HepG2 (cell line): ENCODE results near the gene ID3. TPM values are rescaled to one million over a fixed set of nuclear protein-coding genes. Genes with fewer than 3 reads are reported as not detected.
A peak's percentile ranks its signal among the peaks of the same experiment; 100 is the strongest.

Experiments used
- ARID4A ChIP-seq: sonication (generic); formaldehyde crosslinking; IDR thresholded peaks from 2 replicates; pipeline ENCODE4 v1.5.0; 2020; ENCODE audit warnings: mild to moderate bottlenecking, missing genetic modification reagents, borderline replicate concordance
- ATF7-NPFF ChIP-seq: sonication (generic); formaldehyde crosslinking; IDR thresholded peaks from 2 replicates; pipeline ENCODE4 v1.8.1; 2023; ENCODE audit warnings: mild to moderate bottlenecking, low read depth, missing genetic modification reagents, moderate library complexity
- BCL3 ChIP-seq: sonication (generic); formaldehyde crosslinking; IDR thresholded peaks from 2 replicates; pipeline ENCODE4 v1.5.1; 2020; ENCODE audit warnings: mild to moderate bottlenecking, missing genetic modification reagents, moderate library complexity
- BHLHE40 ChIP-seq: IDR thresholded peaks from 2 replicates; pipeline ENCODE4 v1.6.1; 2011; ENCODE audit warnings: low read length, improper control_type of control experiment
- FOXO1 ChIP-seq: sonication (generic); formaldehyde crosslinking; IDR thresholded peaks from 2 replicates; pipeline ENCODE4 v1.4.0; 2020; ENCODE audit warnings: missing genetic modification reagents
- HNF1B ChIP-seq: sonication (generic); formaldehyde crosslinking; IDR thresholded peaks from 2 replicates; pipeline ENCODE4 v1.5.1; 2020; ENCODE audit warnings: mild to moderate bottlenecking, moderate library complexity, missing genetic modification reagents
- MIXL1 ChIP-seq: IDR thresholded peaks from 2 replicates; pipeline ENCODE4 v1.6.1; 2016
- PBX3 ChIP-seq: sonication (generic); formaldehyde crosslinking; IDR thresholded peaks from 2 replicates; pipeline ENCODE4 v1.8.1; 2023; ENCODE audit warnings: missing genetic modification reagents, inconsistent platforms, borderline replicate concordance
- RBM39 ChIP-seq: fragments of 200-400 bp; formaldehyde crosslinking; IDR thresholded peaks from one replicate; pipeline ENCODE4 v1.6.1; 2018; ENCODE audit warnings: antibody characterized with exemption, mild to moderate bottlenecking, low read depth, low read length; ENCODE audit not compliant: poor library complexity, severe bottlenecking
- RERE ChIP-seq: IDR thresholded peaks from 2 replicates; pipeline ENCODE4 v1.6.1; 2016; ENCODE audit warnings: low read depth, missing genetic modification reagents, missing compliant biosample characterization
- YEATS2 ChIP-seq: sonication (generic); formaldehyde crosslinking; IDR thresholded peaks from 2 replicates; pipeline ENCODE4 v1.4.0; 2020; ENCODE audit warnings: missing genetic modification reagents, borderline replicate concordance
- ZKSCAN8 ChIP-seq: IDR thresholded peaks from 2 replicates; pipeline ENCODE4 v1.6.1; 2016; ENCODE audit warnings: borderline replicate concordance, missing genetic modification reagents, missing compliant biosample characterization
- ZNF234 ChIP-seq: sonication (generic); formaldehyde crosslinking; conservative IDR thresholded peaks from 2 replicates; pipeline ENCODE4 v1.5.1; 2020; ENCODE audit warnings: mild to moderate bottlenecking, missing genetic modification reagents
- ZNF780A ChIP-seq: sonication (generic); formaldehyde crosslinking; IDR thresholded peaks from 2 replicates; pipeline ENCODE4 v1.8.0; 2022; ENCODE audit warnings: mild to moderate bottlenecking, missing genetic modification reagents, moderate library complexity
- polyA plus RNA-seq, 8 experiments: library from polyadenylated mRNA; depleted of rRNA in 3 of 8; stranded (reverse) in 7 of 8; unstranded in 1 of 8; fragments of >200 nt; fragmentation: Illumina TruSeq in 4 of 8; extraction: Trizol in 4 of 8; gene quantifications; 2 replicates each; pipeline versions ENCODE4 v1.2.1 to v1.2.3, GENCODE V29; 2011 to 2016; ENCODE audit warnings: low read depth in 4 of 8, missing spikeins in 1 of 8, mixed read lengths in 1 of 8; ENCODE audit not compliant: insufficient read depth in 1 of 8
- total RNA-seq, 5 experiments: library from RNA; depleted of rRNA; stranded (reverse); fragments of >200 nt; fragmentation: Illumina TruSeq; extraction: Trizol; gene quantifications; 2 replicates each; pipeline ENCODE4 v1.2.3, GENCODE V29; 2016; ENCODE audit warnings: low read depth in 1 of 5

Gene ID3
- total and polyA plus RNA-seq, 2 of the 13 experiments (the other 11 are each of a cell fraction or from before 2014, with no cell fraction given), result 64.8 to 115 TPM

- TF ChIP-seq BCL3 (CRISPR knock-in tag) (peak; percentile 58; the same call in 1 of the 2 replicates), FOXO1 (CRISPR knock-in tag) (peak; percentile 45; the same call in 1 of the 2 replicates), BHLHE40 (no peak), ARID4A (CRISPR knock-in tag) (peak; percentile 44; the same call in 1 of the 2 replicates), ZKSCAN8 (no peak), MIXL1 (CRISPR knock-in tag) (0 out of 2 replicates have a peak, but pooled peaks have one; percentile 9), PBX3 (CRISPR knock-in tag) (no peak), YEATS2 (no peak; the same call in 1 of the 2 replicates), HNF1B (CRISPR knock-in tag) (no peak), RERE (CRISPR knock-in tag) (no peak), RBM39 (peak; percentile 32), ZNF234 (CRISPR knock-in tag) (no peak), ZNF780A (CRISPR knock-in tag) (no peak), ATF7-NPFF (CRISPR knock-in tag) (peak; percentile 82; the same call in 1 of the 2 replicates)
These were observed 4.6 kb downstream of the ID3 start (continued) for GRCh38 chr1:23554481-23555269.
